SIG-M5 (cell line): ENCODE results near the gene ADAT2.

ENCODE experiments used
- DNase-seq: peaks from one replicate; lab custom pipeline; 2025; lab: John Stamatoyannopoulos, UW

The ADAT2 gene

GRCh38 chr6:143397227-143398222 is 53.0 kb downstream of the ADAT2 start:
- DNase-seq = no peak

- DNase-seq = no peak
These were observed 53.8 kb downstream of the ADAT2 start for GRCh38 chr6:143396497-143397226.

GRCh38 chr6:143395699-143396098 is 54.8 kb downstream of the ADAT2 start:
- no peak for DNase-seq

- DNase-seq = no peak
These were observed 56.1 kb downstream of the ADAT2 start for GRCh38 chr6:143394389-143394788.

GRCh38 chr6:143390278-143390677 is 60.2 kb downstream of the ADAT2 start:
- DNase-seq = no peak

GRCh38 chr6:143385636-143386035 is 64.9 kb downstream of the ADAT2 start:
- no peak for DNase-seq

GRCh38 chr6:143376861-143377260 is 73.6 kb downstream of the ADAT2 start:
- DNase-seq = no peak

GRCh38 chr6:143376375-143376774 is 74.1 kb downstream of the ADAT2 start:
- DNase-seq = no peak

- DNase-seq = no peak
These were observed 75.4 kb downstream of the ADAT2 start for GRCh38 chr6:143375022-143375585.

GRCh38 chr6:143374014-143374413 is 76.5 kb downstream of the ADAT2 start:
- DNase-seq = no peak
